Loucy (cell line): ENCODE results near the gene PXMP4.
A peak's percentile ranks its signal among the peaks of the same experiment; 100 is the strongest.

Experiments used
- H2AFZ ChIP-seq: fragments of 200-600 bp; sonication (generic); 2 replicates; pipeline ENCODE4 v1.6.0; 2016; ENCODE audit warnings: antibody characterized with exemption, mild to moderate bottlenecking, low read length, moderate library complexity
- H3F3A ChIP-seq: fragments of 200-600 bp; 2 replicates; pipeline ENCODE4 v1.6.0; 2016; ENCODE audit warnings: antibody characterized with exemption, low read depth, mild to moderate bottlenecking
- H3K27me3 ChIP-seq: fragments of 200-600 bp; sonication (generic); 2 replicates; pipeline ENCODE4 v1.6.1; 2014; ENCODE audit warnings: low read length, mild to moderate bottlenecking; ENCODE audit not compliant: insufficient read depth, poor library complexity, severe bottlenecking
- H3K36me3 ChIP-seq: fragments of 200-600 bp; sonication (generic); 2 replicates; pipeline ENCODE4 v1.6.1; 2016; ENCODE audit warnings: low read length; ENCODE audit not compliant: insufficient read depth
- H3K4me1 ChIP-seq: fragments of 200-600 bp; sonication (generic); 2 replicates; pipeline ENCODE4 v1.5.1; 2014; ENCODE audit warnings: low read length, mild to moderate bottlenecking; ENCODE audit not compliant: insufficient read depth, poor library complexity, severe bottlenecking
- H3K4me2 ChIP-seq: fragments of 200-600 bp; sonication (generic); 2 replicates; pipeline ENCODE4 v1.6.0; 2014; ENCODE audit warnings: antibody characterized with exemption, low read length, low read depth, mild to moderate bottlenecking; ENCODE audit not compliant: poor library complexity, severe bottlenecking
- H3K4me3 ChIP-seq: fragments of 200-600 bp; sonication (generic); 2 replicates; pipeline ENCODE4 v1.5.1; 2014; ENCODE audit warnings: low read length, mild to moderate bottlenecking, mixed read lengths; ENCODE audit not compliant: poor library complexity, severe bottlenecking
- H3K79me2 ChIP-seq: fragments of 200-600 bp; sonication (generic); 2 replicates; pipeline ENCODE4 v1.6.1; 2014; ENCODE audit warnings: low read length; ENCODE audit not compliant: insufficient read depth
- H3K9ac ChIP-seq: fragments of 200-600 bp; sonication (generic); 2 replicates; pipeline ENCODE4 v1.6.0; 2014; ENCODE audit warnings: mild to moderate bottlenecking, low read depth, low read length, moderate library complexity; ENCODE audit not compliant: poor library complexity, severe bottlenecking
- H3K9me2 ChIP-seq: fragments of 200-600 bp; sonication (generic); replicated peaks from 2 replicates; pipeline ENCODE4 v1.6.1; 2016; ENCODE audit warnings: low read depth, low read length, mixed read lengths
- H3K9me3 ChIP-seq: fragments of 200-600 bp; sonication (generic); 2 replicates; pipeline ENCODE4 v1.6.1; 2014; ENCODE audit warnings: mild to moderate bottlenecking, antibody characterized with exemption, low read length, low read depth; ENCODE audit not compliant: insufficient read depth
- H4K20me1 ChIP-seq: fragments of 200-600 bp; sonication (generic); 2 replicates; pipeline ENCODE4 v1.6.0; 2014; ENCODE audit warnings: antibody characterized with exemption, low read length, mild to moderate bottlenecking; ENCODE audit not compliant: insufficient read depth, poor library complexity, severe bottlenecking
- EZH2phosphoT487 ChIP-seq: fragments of 200-600 bp; IDR thresholded peaks from 2 replicates; pipeline ENCODE4 v1.6.1; 2018; ENCODE audit warnings: antibody characterized with exemption, mild to moderate bottlenecking, moderate library complexity, borderline replicate concordance
- TF ChIP-seq, protein P1 (sequence below): fragments of 200-600 bp; sonication (generic); conservative IDR thresholded peaks from 2 replicates; pipeline ENCODE4 v1.5.1; 2014; ENCODE audit warnings: mild to moderate bottlenecking, antibody characterized with exemption, low read length

PXMP4 gene

DNA sequence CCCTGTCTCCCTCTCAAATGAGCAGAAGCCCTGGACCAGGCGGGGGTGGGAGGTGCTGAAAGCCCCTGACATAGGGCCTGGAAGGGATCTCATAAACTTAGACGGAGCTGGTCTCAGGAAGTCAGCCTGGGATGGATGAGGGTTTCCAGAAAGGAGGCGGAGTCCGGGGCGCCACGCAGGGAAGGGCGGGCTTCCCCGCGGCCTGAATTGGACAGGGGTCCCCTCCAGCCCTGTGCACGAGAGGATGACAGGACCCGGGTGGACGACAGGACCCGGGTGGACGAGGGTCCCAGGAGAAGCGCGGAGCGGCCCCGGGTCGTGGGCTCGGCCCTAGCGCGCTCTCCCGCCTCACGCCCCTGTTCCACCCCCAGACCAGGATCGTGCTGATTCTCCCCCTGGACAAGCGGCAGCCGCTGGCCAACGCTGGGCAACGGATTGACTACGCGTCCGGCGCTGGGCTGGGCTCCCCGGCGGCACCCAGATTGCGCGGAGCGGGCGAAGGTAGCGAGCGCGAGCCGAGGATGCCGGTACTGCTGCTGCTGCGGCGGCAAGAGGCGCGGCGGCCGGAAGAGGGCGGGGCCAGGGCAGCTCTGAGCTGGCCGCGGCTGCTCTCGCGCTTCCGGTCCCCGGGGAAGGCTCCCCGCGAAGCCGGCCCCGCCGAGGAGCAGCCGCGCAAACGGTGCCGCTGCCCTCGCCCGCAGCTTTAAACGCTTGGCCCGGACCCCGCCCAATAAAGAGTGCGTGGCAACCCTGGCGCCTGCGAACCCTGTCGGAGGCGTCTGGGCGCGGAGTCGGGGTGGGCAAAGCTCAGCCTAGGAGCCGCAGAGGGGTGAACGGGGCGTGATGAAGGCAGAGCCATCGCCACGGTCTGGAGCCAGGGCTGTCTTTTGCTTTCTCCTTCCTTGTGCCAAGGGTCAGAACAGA is 56.7 kb downstream of the PXMP4 start:
- Histone ChIP-seq H3K4me3 (peak overlapping the region; percentile 76), H3F3A (no peaks in the 10 kb centered on the region), H3K4me1 (peaks cover 20% of the 10 kb centered on the region), H3K27me3 (no peaks in the 10 kb centered on the region), H2AFZ (peak overlapping the region; percentile 76), H3K9me3 (no peaks in the 10 kb centered on the region), H4K20me1 (no peaks in the 10 kb centered on the region), H3K9ac (peak overlapping the region; percentile 86), H3K79me2 (no peaks in the 10 kb centered on the region), H3K9me2 (no peaks in the 10 kb centered on the region), H3K36me3 (no peaks in the 10 kb centered on the region), H3K4me2 (peak overlapping the region; percentile 91)
- TF ChIP-seq EZH2phosphoT487, result no peak
- TF ChIP-seq, protein P1, sequence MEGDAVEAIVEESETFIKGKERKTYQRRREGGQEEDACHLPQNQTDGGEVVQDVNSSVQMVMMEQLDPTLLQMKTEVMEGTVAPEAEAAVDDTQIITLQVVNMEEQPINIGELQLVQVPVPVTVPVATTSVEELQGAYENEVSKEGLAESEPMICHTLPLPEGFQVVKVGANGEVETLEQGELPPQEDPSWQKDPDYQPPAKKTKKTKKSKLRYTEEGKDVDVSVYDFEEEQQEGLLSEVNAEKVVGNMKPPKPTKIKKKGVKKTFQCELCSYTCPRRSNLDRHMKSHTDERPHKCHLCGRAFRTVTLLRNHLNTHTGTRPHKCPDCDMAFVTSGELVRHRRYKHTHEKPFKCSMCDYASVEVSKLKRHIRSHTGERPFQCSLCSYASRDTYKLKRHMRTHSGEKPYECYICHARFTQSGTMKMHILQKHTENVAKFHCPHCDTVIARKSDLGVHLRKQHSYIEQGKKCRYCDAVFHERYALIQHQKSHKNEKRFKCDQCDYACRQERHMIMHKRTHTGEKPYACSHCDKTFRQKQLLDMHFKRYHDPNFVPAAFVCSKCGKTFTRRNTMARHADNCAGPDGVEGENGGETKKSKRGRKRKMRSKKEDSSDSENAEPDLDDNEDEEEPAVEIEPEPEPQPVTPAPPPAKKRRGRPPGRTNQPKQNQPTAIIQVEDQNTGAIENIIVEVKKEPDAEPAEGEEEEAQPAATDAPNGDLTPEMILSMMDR, result no peak

DNA sequence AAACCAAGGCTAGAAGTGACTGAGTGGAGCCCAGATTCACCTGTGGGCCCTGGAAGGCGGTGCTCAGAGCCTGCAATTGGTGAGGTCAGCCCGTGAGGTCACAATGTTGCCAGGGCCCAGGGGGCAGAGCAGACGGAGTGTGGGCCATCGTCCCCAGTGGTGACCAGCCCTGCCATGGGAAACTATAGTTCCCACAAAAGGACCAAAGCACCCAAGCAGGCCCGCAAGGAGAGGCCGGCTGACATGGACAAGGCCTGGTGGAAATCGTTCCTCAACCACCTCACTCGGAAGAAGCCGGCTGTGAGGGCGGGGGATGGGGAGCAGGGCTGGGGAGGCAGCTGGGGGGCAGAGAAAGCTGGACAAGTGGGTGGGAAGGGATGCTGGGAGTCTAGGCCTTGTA is 57.9 kb downstream of the PXMP4 start, which contains the start of gene C20orf144:
C20orf144 (plus strand) TSS at position 156 of the 400 bp plus-strand sequence; CDS start at position 175, 19 bp downstream.
- peak within 1 kb of the TSS; percentile 76 for H2AFZ ChIP-seq
- peak within 1 kb of the TSS; percentile 76 for H3K4me3 ChIP-seq
- H3K36me3 ChIP-seq, result no peaks in the 10 kb centered on the region
- H3K27me3 ChIP-seq, result no peaks in the 10 kb centered on the region
- H3K9me3 ChIP-seq, result no peaks in the 10 kb centered on the region
- TF ChIP-seq, protein P1, result no peak
- TF ChIP-seq EZH2phosphoT487, result no peak
- H3K4me1 ChIP-seq, result peaks cover 20% of the 10 kb centered on the region
- H3K79me2 ChIP-seq, result no peaks in the 10 kb centered on the region
- H3F3A ChIP-seq, result no peaks in the 10 kb centered on the region
- peak within 1 kb of the TSS; percentile 86 for H3K9ac ChIP-seq
- H4K20me1 ChIP-seq, result no peaks in the 10 kb centered on the region
- no peaks in the 10 kb centered on the region for H3K9me2 ChIP-seq
- peak within 1 kb of the TSS; percentile 91 for H3K4me2 ChIP-seq

DNA sequence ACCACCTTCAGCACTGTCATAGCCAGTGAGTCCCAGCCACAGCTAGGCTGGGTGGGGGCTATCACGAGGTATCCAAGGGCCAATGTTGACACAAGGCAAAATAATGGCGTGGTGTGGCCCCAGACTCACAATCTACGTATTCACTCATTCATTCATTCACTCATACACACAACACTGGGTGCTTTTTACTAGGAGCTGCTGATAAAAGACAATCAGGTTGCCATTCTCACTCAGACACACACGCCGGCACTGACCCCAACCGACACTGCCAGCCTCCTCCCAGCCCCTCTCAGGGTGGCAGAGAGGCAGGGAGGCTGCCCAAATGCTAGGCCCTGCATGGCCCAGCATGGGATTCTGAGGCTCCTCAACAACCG is 59.4 kb downstream of the PXMP4 start:
- Histone ChIP-seq H3K4me1 (peaks cover 20% of the 10 kb centered on the region), H3K4me2 (no peak overlapping the region), H2AFZ (no peak overlapping the region), H3K79me2 (no peaks in the 10 kb centered on the region), H3K9me2 (no peaks in the 10 kb centered on the region), H3F3A (no peaks in the 10 kb centered on the region), H3K9ac (no peak overlapping the region), H4K20me1 (no peaks in the 10 kb centered on the region), H3K36me3 (no peaks in the 10 kb centered on the region), H3K4me3 (no peak overlapping the region), H3K27me3 (no peaks in the 10 kb centered on the region), H3K9me3 (no peaks in the 10 kb centered on the region)
- TF ChIP-seq, protein P1, result no peak
- TF ChIP-seq EZH2phosphoT487, result no peak
